Stimulated activated CD8-positive, alpha-beta memory T cell treated with anti-CD3 and anti-CD28 coated beads, Interleukin-4, amount 100 ng/mL, for 1 hour (primary cell): ENCODE results near the gene SET.

Experiments
- DNase-seq, 2 donors: peaks; one replicate each; pipeline ENCODE4 v3.0.0-alpha.2; 2020; ENCODE audit warnings: low read depth in 2 of 2, low spot score in 1 of 2

SET gene

GRCh38 chr9:128728298-128728697 lies 39.3 kb downstream of the SET start:
- no peak for DNase-seq

- no peak for DNase-seq
Observed at GRCh38 chr9:128729302-128729701, 40.3 kb downstream of the SET start.

GRCh38 chr9:128729766-128730517 lies 40.9 kb downstream of the SET start:
- no peak for DNase-seq

- no peak for DNase-seq
Observed at GRCh38 chr9:128731093-128731492, 42.1 kb downstream of the SET start.

GRCh38 chr9:128731691-128732090 lies 42.7 kb downstream of the SET start:
- DNase-seq: no peak

- DNase-seq: no peak
Observed at GRCh38 chr9:128732576-128732975, 43.6 kb downstream of the SET start.

- DNase-seq: no peak
Observed at GRCh38 chr9:128733256-128733655, 44.2 kb downstream of the SET start.

GRCh38 chr9:128735373-128735772 lies 46.4 kb downstream of the SET start:
- DNase-seq: no peak

- no peak for DNase-seq
Observed at GRCh38 chr9:128742401-128742800, 53.4 kb downstream of the SET start.

- no peak for DNase-seq
Observed at GRCh38 chr9:128743421-128743820, 54.4 kb downstream of the SET start.
